ENCODE measurements around the gene CERS3.

GRCh38 chr15:100500226-100500990 is 28.3 kb downstream of the CERS3 start:
- TF ChIP-seq RCOR1 (IDR thresholded peaks at IDR 0.05; ENCODE audit: low read length) (no peak), SMC3 (IDR thresholded peaks at IDR 0.05; ENCODE audit: low read depth, low read length) (no peak), REST (IDR thresholded peaks at IDR 0.05; ENCODE audit: low read depth, low read length) (no peak), MXI1 (IDR thresholded peaks at IDR 0.05; ENCODE audit: low read depth, low read length) (no peak), NRF1 (IDR thresholded peaks at IDR 0.05; ENCODE audit: low read depth, low read length) (no peak), TAF1 (IDR thresholded peaks at IDR 0.05; ENCODE audit: borderline replicate concordance, low read depth, low read length) (no peak), POLR2AphosphoS5 (IDR thresholded peaks at IDR 0.05; ENCODE audit: low read depth, low read length) (no peak), RAD21 (IDR thresholded peaks at IDR 0.05; ENCODE audit: low read length) (no peak), EP300 (IDR thresholded peaks at IDR 0.05; ENCODE audit: borderline replicate concordance in 1 of 2, low read depth in 1 of 2, low read length in 1 of 2) (no peak), SIN3A (IDR thresholded peaks at IDR 0.05; ENCODE audit: borderline replicate concordance, low read depth, low read length) (no peak), JUND (IDR thresholded peaks at IDR 0.05) (no peak), RXRA (IDR thresholded peaks at IDR 0.05; ENCODE audit: borderline replicate concordance, low read depth) (no peak)
- TF ChIP-seq, protein P1, sequence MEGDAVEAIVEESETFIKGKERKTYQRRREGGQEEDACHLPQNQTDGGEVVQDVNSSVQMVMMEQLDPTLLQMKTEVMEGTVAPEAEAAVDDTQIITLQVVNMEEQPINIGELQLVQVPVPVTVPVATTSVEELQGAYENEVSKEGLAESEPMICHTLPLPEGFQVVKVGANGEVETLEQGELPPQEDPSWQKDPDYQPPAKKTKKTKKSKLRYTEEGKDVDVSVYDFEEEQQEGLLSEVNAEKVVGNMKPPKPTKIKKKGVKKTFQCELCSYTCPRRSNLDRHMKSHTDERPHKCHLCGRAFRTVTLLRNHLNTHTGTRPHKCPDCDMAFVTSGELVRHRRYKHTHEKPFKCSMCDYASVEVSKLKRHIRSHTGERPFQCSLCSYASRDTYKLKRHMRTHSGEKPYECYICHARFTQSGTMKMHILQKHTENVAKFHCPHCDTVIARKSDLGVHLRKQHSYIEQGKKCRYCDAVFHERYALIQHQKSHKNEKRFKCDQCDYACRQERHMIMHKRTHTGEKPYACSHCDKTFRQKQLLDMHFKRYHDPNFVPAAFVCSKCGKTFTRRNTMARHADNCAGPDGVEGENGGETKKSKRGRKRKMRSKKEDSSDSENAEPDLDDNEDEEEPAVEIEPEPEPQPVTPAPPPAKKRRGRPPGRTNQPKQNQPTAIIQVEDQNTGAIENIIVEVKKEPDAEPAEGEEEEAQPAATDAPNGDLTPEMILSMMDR (IDR thresholded peaks at IDR 0.05): no peak
- TF ChIP-seq, protein P2, sequence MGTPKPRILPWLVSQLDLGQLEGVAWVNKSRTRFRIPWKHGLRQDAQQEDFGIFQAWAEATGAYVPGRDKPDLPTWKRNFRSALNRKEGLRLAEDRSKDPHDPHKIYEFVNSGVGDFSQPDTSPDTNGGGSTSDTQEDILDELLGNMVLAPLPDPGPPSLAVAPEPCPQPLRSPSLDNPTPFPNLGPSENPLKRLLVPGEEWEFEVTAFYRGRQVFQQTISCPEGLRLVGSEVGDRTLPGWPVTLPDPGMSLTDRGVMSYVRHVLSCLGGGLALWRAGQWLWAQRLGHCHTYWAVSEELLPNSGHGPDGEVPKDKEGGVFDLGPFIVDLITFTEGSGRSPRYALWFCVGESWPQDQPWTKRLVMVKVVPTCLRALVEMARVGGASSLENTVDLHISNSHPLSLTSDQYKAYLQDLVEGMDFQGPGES (IDR thresholded peaks at IDR 0.05; ENCODE audit: low read depth, low read length): no peak
